Naive B cell (primary cell): ENCODE results near the gene P3H1. TPM values are rescaled to one million over a fixed set of nuclear protein-coding genes. Genes with fewer than 3 reads are reported as not detected.

Source experiments
- polyA plus RNA-seq, 6 donors: library from polyadenylated mRNA; unstranded; fragments of 300-500 nt; fragmentation: Illumina TruSeq; gene quantifications; one replicate each; pipeline ENCODE4 v1.2.3, GENCODE V29; 2021; ENCODE audit warnings: low read depth in 6 of 6

Gene P3H1
- polyA plus RNA-seq, 6 donors from 2014 or later = 6.1 to 13.4 (median 7.0) TPM

Other genes starting within 250 kb of the P3H1 start
- 10 to 100 TPM; 54.1 to 86.8 (median 72.1) TPM for gene PPIH, start 108.6 kb downstream of the P3H1 start, polyA plus RNA-seq
- 100 to 1,000 TPM in 5 of 6 donors, 10 to 100 TPM in 1; 88.9 to 117 (median 110) TPM for gene YBX1, start 84.6 kb downstream of the P3H1 start, polyA plus RNA-seq
- gene CLDN19, start 26.8 kb downstream of the P3H1 start, polyA plus RNA-seq = under 1 TPM in 1 of 6 donors, not detected in 5; 0.11 TPM
- gene C1orf50, start 221 bp upstream of the P3H1 start, polyA plus RNA-seq = 1 to 10 TPM; 2.3 to 6.6 (median 4.3) TPM
- gene TMEM269, start 18.0 kb upstream of the P3H1 start, polyA plus RNA-seq = under 1 TPM in 1 of 6 donors, not detected in 5; 0.11 TPM
- 1 to 10 TPM in 5 of 6 donors, not detected in 1; 2.2 to 3.7 (median 2.6) TPM for gene ERMAP, start 50.1 kb upstream of the P3H1 start, polyA plus RNA-seq
- 10 to 100 TPM; 51.0 to 73.2 (median 65.8) TPM for gene SVBP, start 50.4 kb upstream of the P3H1 start, polyA plus RNA-seq
- gene ZNF691, start 79.6 kb upstream of the P3H1 start, polyA plus RNA-seq = 10 to 100 TPM in 2 of 6 donors, 1 to 10 TPM in 3, not detected in 1; 6.2 to 13.4 (median 9.4) TPM
- gene SLC2A1, start 191.8 kb upstream of the P3H1 start, polyA plus RNA-seq = 100 to 1,000 TPM in 1 of 6 donors, 10 to 100 TPM in 5; 58.4 to 125 (median 89.7) TPM